Trophoblast cell (in vitro differentiated cells and primary cell): ENCODE measurements around the gene NKX2-1.
"Not testable (repeated sequence)": the region's sequence is repeated elsewhere in the genome, so short reads cannot be mapped to it uniquely, and the experiment has no call there.

Experiments used
- DNase-seq, 2 donors: peaks; one replicate each; pipeline ENCODE4 v3.0.0-alpha.2; 2016
- H2AFZ ChIP-seq: 2 replicates; pipeline ENCODE4 v1.6.1; 2013; ENCODE audit warnings: low read length, moderate library complexity, mild to moderate bottlenecking; ENCODE audit not compliant: insufficient read depth, poor library complexity
- H2AK5ac ChIP-seq: 2 replicates; pipeline ENCODE4 v1.6.1; 2013; ENCODE audit warnings: mild to moderate bottlenecking, low read length
- H2BK120ac ChIP-seq: 2 replicates; pipeline ENCODE4 v1.6.1; 2013; ENCODE audit warnings: low read length, mild to moderate bottlenecking, moderate library complexity; ENCODE audit not compliant: insufficient read depth, poor library complexity
- H2BK12ac ChIP-seq: 2 replicates; pipeline ENCODE4 v1.6.1; 2013; ENCODE audit warnings: mild to moderate bottlenecking, low read length, moderate library complexity
- H2BK5ac ChIP-seq: 2 replicates; pipeline ENCODE4 v1.6.1; 2013; ENCODE audit warnings: low read length, low read depth, moderate library complexity, mild to moderate bottlenecking; ENCODE audit not compliant: poor library complexity
- H3K14ac ChIP-seq: 2 replicates; pipeline ENCODE4 v1.6.1; 2013; ENCODE audit warnings: mild to moderate bottlenecking, low read length
- H3K18ac ChIP-seq: 2 replicates; pipeline ENCODE4 v1.6.1; 2013; ENCODE audit warnings: mild to moderate bottlenecking, low read length
- H3K23ac ChIP-seq: 2 replicates; pipeline ENCODE4 v1.6.1; 2013; ENCODE audit warnings: low read length
- H3K27ac ChIP-seq: 2 replicates; pipeline ENCODE4 v1.5.1; 2013; ENCODE audit warnings: low read depth, mild to moderate bottlenecking, inconsistent platforms, low read length, moderate library complexity
- H3K27me3 ChIP-seq: 2 replicates; pipeline ENCODE4 v1.6.1; 2013; ENCODE audit warnings: inconsistent platforms, mild to moderate bottlenecking, low read length, moderate library complexity; ENCODE audit not compliant: insufficient read depth
- H3K36me3 ChIP-seq, 2 experiments: 1 replicate in 1 of 2; 2 replicates in 1 of 2; pipeline ENCODE4 v1.6.1; 2013; ENCODE audit warnings: low read length in 2 of 2, mild to moderate bottlenecking in 2 of 2, moderate library complexity in 1 of 2; ENCODE audit not compliant: insufficient read depth in 2 of 2, control insufficient read depth in 1 of 2
- H3K4ac ChIP-seq: 2 replicates; pipeline ENCODE4 v1.6.1; 2013; ENCODE audit warnings: low read depth, mild to moderate bottlenecking, low read length, moderate library complexity
- H3K4me1 ChIP-seq, 2 experiments: 1 replicate in 1 of 2; 2 replicates in 1 of 2; pipeline ENCODE4 v1.6.1; 2013; ENCODE audit warnings: low read length in 2 of 2, mild to moderate bottlenecking in 2 of 2, moderate library complexity in 1 of 2; ENCODE audit not compliant: insufficient read depth in 2 of 2, control insufficient read depth in 1 of 2
- H3K4me2 ChIP-seq: 2 replicates; pipeline ENCODE4 v1.6.1; 2013; ENCODE audit warnings: inconsistent platforms, mild to moderate bottlenecking, low read length, moderate library complexity
- H3K4me3 ChIP-seq: 2 replicates; pipeline ENCODE4 v1.5.1; 2013; ENCODE audit warnings: mild to moderate bottlenecking, low read depth, low read length, inconsistent platforms
- H3K79me1 ChIP-seq: one replicate; pipeline ENCODE4 v1.6.1; 2013; ENCODE audit warnings: low read length
- H3K79me2 ChIP-seq: 2 replicates; pipeline ENCODE4 v1.6.1; 2013; ENCODE audit warnings: low read length, mild to moderate bottlenecking; ENCODE audit not compliant: control insufficient read depth, insufficient read depth, poor library complexity
- H3K9ac ChIP-seq: 2 replicates; pipeline ENCODE4 v1.6.1; 2013; ENCODE audit warnings: mild to moderate bottlenecking, low read length
- H3K9me3 ChIP-seq: 2 replicates; pipeline ENCODE4 v1.6.1; 2013; ENCODE audit warnings: low read depth, mild to moderate bottlenecking, control low read depth, inconsistent platforms, low read length; ENCODE audit not compliant: insufficient read depth
- H4K12ac ChIP-seq: 2 replicates; pipeline ENCODE4 v1.6.1; 2013; ENCODE audit warnings: low read depth, mild to moderate bottlenecking, low read length, moderate library complexity
- H4K8ac ChIP-seq: 2 replicates; pipeline ENCODE4 v1.6.1; 2013; ENCODE audit warnings: low read depth, mild to moderate bottlenecking, low read length, moderate library complexity
- H4K91ac ChIP-seq: one replicate; pipeline ENCODE4 v1.6.1; 2013; ENCODE audit warnings: low read depth, mild to moderate bottlenecking, low read length, moderate library complexity
- WGBS: extraction: QIAGEN DNeasy Blood & Tissue Kit; methylation state at CpG from one replicate; pipeline ENCODE4 v1.1.7; 2013; ENCODE audit warnings: missing lambda C conversion rate; ENCODE audit not compliant: insufficient read length, insufficient coverage; ENCODE audit errors: extremely low coverage; 5-methylcytosine and 5-hydroxymethylcytosine counted together

The NKX2-1 gene

GRCh38 chr14:36477266-36477665 is 42.8 kb downstream of the NKX2-1 start:
- WGBS = no CpG with 5 or more reads among the region's 6 CpGs

GRCh38 chr14:36476061-36476460 is 44.0 kb downstream of the NKX2-1 start:
- not testable (repeated sequence) for H3K27me3 ChIP-seq, H3K23ac ChIP-seq, H3K79me2 ChIP-seq, H4K8ac ChIP-seq, H2BK120ac ChIP-seq, H3K4me2 ChIP-seq, H3K9ac ChIP-seq, H3K4me3 ChIP-seq, H2AFZ ChIP-seq, H3K27ac ChIP-seq, H4K12ac ChIP-seq, DNase-seq, H2BK5ac ChIP-seq, H3K14ac ChIP-seq, H3K18ac ChIP-seq, H3K4me1 ChIP-seq, H2BK12ac ChIP-seq, H2AK5ac ChIP-seq, H3K4ac ChIP-seq, H3K36me3 ChIP-seq, H3K79me1 ChIP-seq, H3K9me3 ChIP-seq, H4K91ac ChIP-seq
- no CpG with 5 or more reads among the region's 7 CpGs for WGBS

More at GRCh38 chr14:36477266-36477665, 42.8 kb downstream of the NKX2-1 start:
- no peak overlapping the region for H3K9ac ChIP-seq
- H3K23ac ChIP-seq = no peak overlapping the region
- H3K9me3 ChIP-seq = no peaks in the 10 kb centered on the region
- H3K36me3 ChIP-seq = no peaks in the 10 kb centered on the region
- H3K4me2 ChIP-seq = no peak overlapping the region
- no peak overlapping the region for H4K8ac ChIP-seq
- no peak overlapping the region for H3K27ac ChIP-seq
- H4K12ac ChIP-seq = no peak overlapping the region
- H2BK12ac ChIP-seq = no peak overlapping the region
- H3K4me1 ChIP-seq = no peaks in the 10 kb centered on the region
- H3K27me3 ChIP-seq = no peaks in the 10 kb centered on the region
- H3K4ac ChIP-seq = no peak overlapping the region
- no peak overlapping the region for H3K14ac ChIP-seq
- H3K18ac ChIP-seq = no peak overlapping the region
- H4K91ac ChIP-seq = no peak overlapping the region
- H3K79me1 ChIP-seq = no peaks in the 10 kb centered on the region
- no peak overlapping the region for H3K4me3 ChIP-seq
- no peak overlapping the region for H2BK5ac ChIP-seq
- H2AK5ac ChIP-seq = no peak overlapping the region
- no peak overlapping the region for H2AFZ ChIP-seq
- no peaks in the 10 kb centered on the region for H3K79me2 ChIP-seq
- no peak for DNase-seq
- no peak overlapping the region for H2BK120ac ChIP-seq

- H3K36me3 ChIP-seq = no peaks in the 10 kb centered on the region
- no peak overlapping the region for H4K8ac ChIP-seq
- H3K79me2 ChIP-seq = no peaks in the 10 kb centered on the region
- H3K23ac ChIP-seq = no peak overlapping the region
- no peaks in the 10 kb centered on the region for H3K79me1 ChIP-seq
- H2BK12ac ChIP-seq = no peak overlapping the region
- H3K4me1 ChIP-seq = no peaks in the 10 kb centered on the region
- no peak overlapping the region for H2BK120ac ChIP-seq
- H3K9me3 ChIP-seq = no peaks in the 10 kb centered on the region
- no peak overlapping the region for H2AFZ ChIP-seq
- DNase-seq = no peak
- H4K91ac ChIP-seq = no peak overlapping the region
- H2AK5ac ChIP-seq = no peak overlapping the region
- H3K4me3 ChIP-seq = no peak overlapping the region
- WGBS = no CpG with 5 or more reads among the region's 4 CpGs
- no peak overlapping the region for H3K4me2 ChIP-seq
- H3K9ac ChIP-seq = no peak overlapping the region
- no peak overlapping the region for H3K4ac ChIP-seq
- H3K27me3 ChIP-seq = no peaks in the 10 kb centered on the region
- no peak overlapping the region for H3K18ac ChIP-seq
- H3K27ac ChIP-seq = no peak overlapping the region
- H2BK5ac ChIP-seq = no peak overlapping the region
- no peak overlapping the region for H3K14ac ChIP-seq
- H4K12ac ChIP-seq = no peak overlapping the region
Measured at GRCh38 chr14:36474593-36474992, 45.4 kb downstream of the NKX2-1 start.

- no peak for DNase-seq
- Histone ChIP-seq H2BK12ac (no peak overlapping the region), H4K12ac (no peak overlapping the region), H3K27ac (no peak overlapping the region), H3K4ac (no peak overlapping the region), H4K8ac (no peak overlapping the region), H3K27me3 (no peaks in the 10 kb centered on the region), H3K18ac (no peak overlapping the region), H3K4me3 (no peak overlapping the region), H3K23ac (no peak overlapping the region), H2BK120ac (no peak overlapping the region), H2AFZ (no peak overlapping the region), H2BK5ac (no peak overlapping the region), H3K4me1 (no peaks in the 10 kb centered on the region), H3K9ac (no peak overlapping the region), H3K79me2 (no peaks in the 10 kb centered on the region), H3K9me3 (no peaks in the 10 kb centered on the region), H3K36me3 (no peaks in the 10 kb centered on the region), H3K4me2 (no peak overlapping the region), H2AK5ac (no peak overlapping the region), H3K79me1 (no peaks in the 10 kb centered on the region), H3K14ac (no peak overlapping the region), H4K91ac (no peak overlapping the region)
- no CpG with 5 or more reads among the region's 3 CpGs for WGBS
Measured at GRCh38 chr14:36471431-36471830, 48.6 kb downstream of the NKX2-1 start.
